Measurements from ENCODE around the gene GPN3.
"Not testable (repeated sequence)": the region's sequence is repeated elsewhere in the genome, so short reads cannot be mapped to it uniquely, and the experiment has no call there.

Gene GPN3

DNA sequence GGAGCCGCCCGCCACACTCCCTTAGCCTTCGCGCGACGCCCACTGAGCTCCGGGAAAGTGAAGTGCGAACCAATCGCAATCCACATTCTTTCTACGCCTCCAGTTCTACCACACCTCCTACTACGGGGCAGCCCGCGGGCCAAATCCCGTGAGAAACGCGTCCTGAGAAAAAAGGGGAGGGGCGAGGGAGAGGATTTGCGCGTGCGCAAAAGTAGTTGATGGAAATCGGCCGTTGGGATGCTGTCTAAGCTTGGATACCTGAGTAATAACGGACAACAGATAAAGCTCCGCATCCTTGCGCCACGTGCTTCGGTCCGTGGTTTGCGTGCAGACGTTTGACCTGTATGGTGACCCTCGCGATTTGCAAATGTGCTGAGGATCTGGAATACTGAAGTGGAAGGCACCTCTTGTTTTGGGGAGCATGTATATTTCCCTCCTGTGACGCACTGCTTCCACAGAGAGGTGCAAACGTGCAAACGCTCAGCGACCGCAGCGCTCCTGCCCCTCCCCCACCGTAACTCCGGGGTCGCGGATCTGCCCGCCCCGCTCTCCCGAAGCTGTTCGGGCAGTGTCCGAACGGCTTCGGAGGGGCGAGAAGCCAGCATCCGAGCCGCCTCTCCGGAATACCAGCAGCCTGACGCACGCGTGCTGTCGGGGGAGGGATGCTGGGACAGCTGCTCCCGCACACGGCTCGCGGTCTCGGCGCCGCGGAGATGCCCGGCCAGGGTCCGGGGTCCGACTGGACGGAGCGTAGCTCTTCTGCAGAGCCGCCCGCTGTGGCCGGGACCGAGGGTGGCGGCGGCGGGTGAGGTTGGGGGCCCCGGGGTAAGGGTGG is at the start of gene GPN3, which contains the start of gene FAM216A:
Gene GPN3 (minus strand): TSS at position 44 of the 835 bp plus-strand sequence. CDS start 54 bp downstream, outside the sequence.
Gene FAM216A (plus strand): TSS at position 632 of the 835 bp plus-strand sequence. CDS start 31 bp downstream, at position 663.
- peak; percentile 98 for DNase-seq

DNA sequence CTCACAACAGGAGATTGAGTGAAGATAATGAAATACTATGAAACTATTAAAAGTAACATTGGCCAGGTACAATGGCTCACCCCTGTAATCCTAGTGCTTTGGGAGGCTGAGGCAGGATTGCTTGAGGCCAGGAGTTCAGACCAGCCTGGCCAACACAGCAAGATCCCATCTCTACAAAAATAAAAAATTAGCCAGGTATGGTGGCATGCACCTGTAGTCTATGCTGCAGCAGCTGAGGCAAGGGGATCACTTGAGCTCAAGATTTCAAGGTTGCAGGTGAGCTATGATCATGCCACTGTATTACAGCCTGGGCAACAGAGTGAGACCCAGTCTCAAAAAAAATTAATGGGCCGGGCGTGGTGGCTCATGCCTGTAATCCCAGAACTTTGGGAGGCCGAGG is 48.9 kb upstream of the GPN3 start:
- DNase-seq = no peak

DNA sequence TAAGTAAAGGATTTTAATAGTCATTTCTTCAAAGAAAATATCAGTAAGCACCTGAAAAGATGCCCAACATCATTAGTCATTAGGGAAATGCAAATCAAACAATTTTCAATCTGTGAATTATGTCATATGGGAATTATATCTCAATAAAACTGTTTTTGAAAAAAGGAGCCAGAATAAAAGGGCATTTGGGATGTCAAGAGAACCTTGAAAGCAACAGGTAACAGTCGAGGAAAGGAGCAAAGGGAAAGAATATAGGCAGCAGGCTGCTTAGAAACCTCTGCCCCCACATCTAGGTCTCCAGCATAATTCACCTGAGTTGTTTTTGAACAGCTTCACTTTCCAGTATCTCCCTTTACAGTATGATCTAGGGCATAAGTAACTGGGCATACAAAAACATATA is 46.3 kb upstream of the GPN3 start:
- DNase-seq = no peak

DNA sequence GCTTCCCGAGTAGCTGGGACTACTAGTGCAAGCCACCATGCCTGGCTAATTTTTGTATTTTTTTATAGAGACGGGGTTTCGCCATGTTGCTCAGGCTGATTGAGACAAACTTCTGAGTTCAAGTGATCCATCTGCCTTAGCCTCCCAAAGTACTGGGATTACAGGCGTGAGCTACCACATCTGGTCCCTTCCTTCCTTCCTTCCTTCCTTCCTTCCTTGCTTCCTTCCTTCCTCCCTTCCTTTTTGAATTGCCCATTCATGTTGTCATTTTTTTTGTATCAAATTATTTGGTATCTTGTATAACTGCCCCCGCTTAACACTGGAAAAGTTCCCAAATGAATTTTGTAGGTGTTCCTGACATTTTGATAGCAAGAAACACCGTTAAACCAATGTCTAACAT is 45.8 kb upstream of the GPN3 start:
- DNase-seq = no peak

- no peak for DNase-seq
Observed at GRCh38 chr12:110508071-110508586, 40.1 kb upstream of the GPN3 start.

DNA sequence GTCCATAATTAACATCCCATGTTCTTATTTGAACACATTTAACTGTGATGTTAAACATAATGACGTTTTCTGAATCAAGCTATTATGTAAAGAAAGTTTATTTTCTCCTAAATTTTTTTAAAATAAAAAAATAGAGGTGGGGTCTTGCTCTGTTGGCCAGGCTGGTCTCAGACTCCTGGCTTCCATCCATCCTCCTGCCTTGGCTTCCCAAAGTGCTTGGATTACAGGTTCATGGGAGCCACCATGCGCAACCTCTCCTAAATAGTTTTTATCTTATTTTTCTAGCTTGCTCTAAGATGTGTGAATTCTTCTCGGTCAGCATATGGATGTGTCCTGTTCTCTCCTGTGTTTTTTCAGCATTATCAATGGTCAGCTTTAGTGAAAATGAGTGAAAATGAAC is 37.3 kb upstream of the GPN3 start:
- no peak for DNase-seq

- no peak for DNase-seq
Observed at GRCh38 chr12:110503432-110503831, 35.4 kb upstream of the GPN3 start.

DNA sequence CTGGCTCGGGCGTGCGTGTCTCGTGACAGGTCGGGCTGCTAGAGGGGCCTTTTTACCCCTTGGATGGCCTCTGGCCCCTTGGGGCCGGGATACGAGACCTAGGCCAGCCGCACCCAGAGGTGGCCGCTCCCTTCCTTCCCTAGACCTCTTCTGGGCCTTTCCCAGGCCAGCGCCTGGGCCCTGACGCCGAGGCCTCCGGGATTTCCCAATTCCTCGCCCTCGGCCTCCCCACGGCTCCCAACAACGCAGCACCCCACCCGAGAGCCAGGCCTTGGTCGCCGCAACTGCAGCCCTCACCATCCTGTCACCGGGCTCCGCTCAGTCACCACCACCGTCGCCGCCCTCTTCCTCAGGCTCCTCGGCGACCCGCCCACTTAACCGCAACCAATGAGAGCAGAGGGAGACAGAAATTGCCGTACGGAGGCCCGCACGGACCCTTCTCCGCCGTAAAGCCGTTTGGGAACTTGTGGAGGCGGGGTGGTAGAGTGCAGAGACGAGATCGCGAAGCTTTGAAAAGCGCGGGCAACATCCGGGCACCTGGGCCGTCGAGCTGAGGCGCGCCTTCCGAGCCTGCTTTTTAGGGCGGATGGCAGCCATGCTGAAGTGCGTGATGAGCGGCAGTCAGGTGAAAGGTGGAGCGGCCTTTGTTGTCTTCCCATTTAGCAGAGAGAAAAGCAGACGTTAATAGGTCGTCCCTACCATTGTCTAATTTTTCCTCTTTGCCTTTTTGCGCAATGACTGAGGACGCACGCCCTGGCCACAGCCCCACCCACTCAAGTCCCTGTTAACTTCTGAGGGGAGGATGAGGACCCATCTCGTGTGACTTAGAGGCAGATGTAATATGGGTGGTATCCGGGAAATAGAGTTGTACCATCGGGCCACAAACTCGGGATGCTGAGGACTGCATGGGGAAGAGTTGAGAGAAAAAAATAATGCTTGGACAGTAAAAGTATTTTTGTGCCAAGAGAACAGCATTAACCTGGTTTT is 34.0 kb upstream of the GPN3 start, which contains the start of the genes RAD9B and VPS29:
Gene RAD9B (plus strand): TSS at position 580 of the 987 bp plus-strand sequence. CDS start 7 bp downstream, at position 587.
Gene VPS29 (minus strand): TSS at position 360 of the 987 bp plus-strand sequence. CDS start 60 bp downstream, at position 300.
- DNase-seq = peak; percentile 97

DNA sequence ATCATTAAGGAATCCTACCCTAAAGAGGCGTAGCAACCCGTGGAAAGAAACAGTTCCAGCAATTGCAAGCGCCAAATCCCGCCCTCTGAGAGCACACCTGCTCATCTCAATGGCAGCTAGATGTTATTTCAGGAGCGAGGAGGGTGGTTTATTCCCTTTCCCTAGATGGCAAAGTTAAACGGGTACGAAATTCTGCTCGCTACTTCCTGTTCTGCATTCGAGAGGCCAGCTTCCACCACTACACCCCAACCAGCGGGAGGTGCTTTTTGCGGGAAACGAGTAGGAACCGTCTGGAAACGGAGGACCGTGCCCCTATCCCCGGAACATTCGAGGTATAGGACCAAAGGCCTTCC is 33.3 kb upstream of the GPN3 start:
- DNase-seq = peak; percentile 15

DNA sequence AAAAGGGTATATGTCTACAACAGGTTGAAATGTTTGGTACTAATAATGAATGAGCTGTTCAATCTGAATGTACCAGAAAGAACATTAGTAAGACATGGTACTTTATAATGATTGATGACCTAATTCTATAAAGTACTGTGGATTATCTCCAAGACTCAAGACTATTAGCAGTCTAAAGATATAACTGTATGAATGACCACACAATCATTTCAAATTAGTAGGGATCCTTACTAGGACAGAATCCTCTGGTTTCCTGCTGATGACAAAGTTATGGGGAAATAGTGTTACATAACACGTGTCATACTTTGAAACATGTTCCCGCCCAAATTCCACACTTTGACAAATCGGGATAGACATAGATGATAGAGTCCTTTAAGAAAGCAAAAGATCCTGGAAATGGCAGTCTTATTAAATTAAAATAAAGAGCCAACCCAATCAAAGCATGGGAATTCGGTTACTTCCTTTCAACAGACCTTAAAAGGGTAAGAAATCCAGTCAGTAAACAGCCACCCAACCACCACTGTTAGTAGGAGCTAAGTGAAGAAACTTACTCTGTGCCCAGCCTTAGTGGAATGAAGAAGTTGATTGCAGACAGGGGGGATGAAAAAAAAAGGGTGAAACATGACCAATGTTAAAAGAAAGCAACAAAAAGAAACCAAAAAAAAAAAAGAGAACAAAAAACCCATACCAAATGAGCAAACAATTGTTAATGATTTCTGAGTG is 31.1 kb upstream of the GPN3 start:
- no peak for DNase-seq

GRCh38 chr12:110475426-110475825 is 7.4 kb upstream of the GPN3 start:
- DNase-seq = no peak

- no peak for DNase-seq
Observed at GRCh38 chr12:110467847-110468213, 227 bp downstream of the GPN3 start.

DNA sequence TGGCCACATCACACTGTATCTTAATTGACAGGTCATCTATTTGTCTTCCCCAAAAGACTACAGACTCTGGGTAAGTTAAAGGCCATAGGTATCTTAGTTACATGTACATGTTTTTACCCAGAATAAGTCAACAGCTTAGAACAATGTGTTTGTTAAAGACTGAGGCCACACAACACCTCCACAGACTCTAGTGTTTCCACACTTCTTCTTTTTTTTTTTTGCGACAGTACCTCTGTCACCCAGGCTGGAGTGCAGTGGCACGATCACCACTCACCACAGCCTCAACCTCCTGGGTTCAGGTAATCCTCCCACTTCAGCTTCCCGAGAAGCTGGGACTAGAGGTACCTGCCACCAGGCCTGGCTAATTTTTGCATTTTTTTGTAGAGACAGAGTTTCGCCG is 1.3 kb downstream of the GPN3 start:
- no peak for DNase-seq

DNA sequence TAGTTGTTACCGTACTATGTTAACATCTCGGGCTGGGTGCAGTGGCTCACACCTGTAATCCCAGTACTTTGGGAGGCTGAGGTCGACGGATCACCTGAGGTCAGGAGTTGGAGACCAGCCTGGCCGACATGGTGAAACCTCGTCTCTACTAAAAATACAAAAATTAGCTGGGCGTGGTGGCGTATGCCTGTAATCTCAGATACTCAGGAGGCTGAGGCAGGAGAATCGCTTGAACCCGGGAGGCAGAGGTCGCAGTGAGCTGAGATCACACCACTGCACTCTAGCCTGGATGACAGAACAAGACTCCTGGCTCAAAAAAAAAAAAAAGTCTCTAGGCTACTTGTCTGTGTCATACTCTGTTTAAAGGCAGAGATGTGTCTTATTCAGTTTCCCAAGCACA is 2.3 kb downstream of the GPN3 start:
- not testable (repeated sequence) for DNase-seq

DNA sequence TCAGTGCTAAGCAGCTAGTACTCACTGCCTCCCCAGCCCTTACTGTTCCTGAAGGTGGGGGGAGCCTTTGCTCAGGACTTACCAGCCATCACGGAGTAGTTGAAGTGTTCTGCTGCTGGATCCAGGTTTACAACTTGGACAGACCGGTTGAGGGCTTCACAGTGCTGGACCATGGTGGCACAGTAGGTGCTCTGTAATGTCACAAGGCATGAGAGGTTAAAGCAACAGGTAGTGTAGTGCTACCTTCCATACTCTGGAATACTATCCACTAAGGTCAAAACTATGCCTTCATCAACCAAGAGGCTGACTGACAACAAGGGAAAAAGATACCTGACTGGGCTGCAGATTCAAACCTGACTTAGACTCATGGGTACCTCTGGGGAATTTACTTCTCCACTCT is 3.0 kb downstream of the GPN3 start:
- DNase-seq = no peak

- not testable (repeated sequence) for DNase-seq
Observed at GRCh38 chr12:110461189-110461588, 6.9 kb downstream of the GPN3 start.

- DNase-seq = no peak
Observed at GRCh38 chr12:110458756-110459155, 9.3 kb downstream of the GPN3 start.

- no peak for DNase-seq
Observed at GRCh38 chr12:110453569-110454296, 14.3 kb downstream of the GPN3 start.

DNA sequence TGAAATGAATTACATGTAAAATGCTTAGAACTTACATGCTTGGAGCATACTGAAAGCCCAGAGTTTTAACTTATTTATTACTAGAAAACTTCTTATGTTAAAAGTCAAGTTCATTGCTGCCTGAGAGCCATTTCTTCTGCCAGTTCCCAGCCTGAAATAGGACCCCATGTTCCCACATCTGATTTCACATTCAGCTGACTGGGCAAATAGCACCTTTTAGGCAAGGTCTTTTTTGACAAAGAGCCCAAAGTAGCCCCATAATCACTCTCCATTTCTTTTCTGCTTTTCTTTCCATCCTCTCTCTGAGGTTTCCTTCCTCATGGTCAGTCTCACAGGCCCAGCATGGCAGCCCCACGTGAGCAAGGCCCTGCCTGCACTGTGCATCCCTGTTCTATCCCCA is 16.8 kb downstream of the GPN3 start:
- no peak for DNase-seq

GRCh38 chr12:110449799-110450497 is 18.1 kb downstream of the GPN3 start, which contains the start of gene ARPC3:
Gene ARPC3, minus strand, starts transcription at chr12:110450337. Its CDS starts 77 bp downstream, at chr12:110450260.
- peak; percentile 89 for DNase-seq

GRCh38 chr12:110444455-110444854 is 23.6 kb downstream of the GPN3 start:
- no peak for DNase-seq
